Ovary (tissue), 3 donors: Measurements from ENCODE around the gene COQ8B.

Source experiments
- CTCF ChIP-seq, 3 donors: fragments of 450-650 bp in 2 of 3; fragments of 200-600 bp in 1 of 3; IDR thresholded peaks; one replicate each; pipeline versions ENCODE4 v1.5.1 to v1.8.0; 2016 to 2022; ENCODE audit warnings: antibody characterized with exemption in 3 of 3, mild to moderate bottlenecking in 1 of 3
- POLR2A ChIP-seq: fragments of 450-650 bp; IDR thresholded peaks from one replicate; pipeline ENCODE4 v1.6.1; 2017; ENCODE audit warnings: antibody characterized with exemption, mild to moderate bottlenecking, moderate library complexity
- donor health status: DM: no; HTN: no; CAD: no.

- TF ChIP-seq POLR2A: no peak
- no peak for TF ChIP-seq CTCF (IDR thresholded peaks at IDR 0.05)
Observed at GRCh38 chr19:40691421-40692211, 25.1 kb downstream of the COQ8B start.
